ENCODE data around the gene RGL3. TPM values are rescaled to one million over a fixed set of nuclear protein-coding genes. Genes with fewer than 3 reads are reported as not detected.
"Not testable (repeated sequence)": the region's sequence is repeated elsewhere in the genome, so short reads cannot be mapped to it uniquely, and the experiment has no call there.

Gene RGL3
- total RNA-seq = 0.70 to 0.97 TPM in 2 of 3 replicates, not detected in the other
- long read RNA-seq = 0 reads

GRCh38 chr19:11418549-11419506 is at the start of gene RGL3:
Gene RGL3, minus strand, starts transcription at chr19:11419314. Its CDS starts 36 bp downstream, at chr19:11419278.
- H3K27me3 Mint-ChIP-seq (ENCODE audit: low read depth) = peaks cover 40% of the 10 kb centered on the region
- peak within 1 kb of the TSS; percentile 49 for H3K4me3 Mint-ChIP-seq (ENCODE audit: unreplicated experiment)
- no peaks in the 10 kb centered on the region for H3K9me3 Mint-ChIP-seq (ENCODE audit: low read depth)
- no peak for DNase-seq (ENCODE audit: low spot score)
- H3K27ac Mint-ChIP-seq (ENCODE audit: unreplicated experiment) = no peak within 1 kb of the TSS
- TF ChIP-seq CTCF (IDR thresholded peaks at IDR 0.05) = no peak
- H3K4me1 Mint-ChIP-seq (ENCODE audit: low read depth) = peaks cover 22% of the 10 kb centered on the region
- H3K36me3 Mint-ChIP-seq (ENCODE audit: low read depth) = no peaks in the 10 kb centered on the region

GRCh38 chr19:11468266-11468845 is 49.2 kb upstream of the RGL3 start:
- DNase-seq (ENCODE audit: low spot score); H3K4me1 Mint-ChIP-seq (ENCODE audit: low read depth); H3K4me3 Mint-ChIP-seq (ENCODE audit: unreplicated experiment); H3K9me3 Mint-ChIP-seq (ENCODE audit: low read depth); H3K27me3 Mint-ChIP-seq (ENCODE audit: low read depth); H3K36me3 Mint-ChIP-seq (ENCODE audit: low read depth); H3K27ac Mint-ChIP-seq (ENCODE audit: unreplicated experiment): not testable (repeated sequence)

- no peaks in the 10 kb centered on the region for H3K9me3 Mint-ChIP-seq (ENCODE audit: low read depth)
Observed at GRCh38 chr19:11465600-11465999, 46.5 kb upstream of the RGL3 start.

GRCh38 chr19:11464333-11465265 is 45.5 kb upstream of the RGL3 start:
- Mint-ChIP-seq H3K9me3 (ENCODE audit: low read depth) (no peaks in the 10 kb centered on the region), H3K4me1 (ENCODE audit: low read depth) (no peaks in the 10 kb centered on the region), H3K27me3 (ENCODE audit: low read depth) (peaks cover 4% of the 10 kb centered on the region), H3K27ac (ENCODE audit: unreplicated experiment) (no peak overlapping the region), H3K4me3 (ENCODE audit: unreplicated experiment) (no peak overlapping the region), H3K36me3 (ENCODE audit: low read depth) (no peaks in the 10 kb centered on the region)
- TF ChIP-seq CTCF (IDR thresholded peaks at IDR 0.05) = no peak
- no peak for DNase-seq (ENCODE audit: low spot score)

More at GRCh38 chr19:11465600-11465999, 46.5 kb upstream of the RGL3 start:
- no peak for DNase-seq (ENCODE audit: low spot score)
- Mint-ChIP-seq H3K27me3 (ENCODE audit: low read depth) (peaks cover 1% of the 10 kb centered on the region), H3K4me3 (ENCODE audit: unreplicated experiment) (no peak overlapping the region), H3K36me3 (ENCODE audit: low read depth) (no peaks in the 10 kb centered on the region), H3K27ac (ENCODE audit: unreplicated experiment) (no peak overlapping the region), H3K4me1 (ENCODE audit: low read depth) (no peaks in the 10 kb centered on the region)
- TF ChIP-seq CTCF (IDR thresholded peaks at IDR 0.05) = no peak

- Mint-ChIP-seq H3K4me3 (ENCODE audit: unreplicated experiment) (no peak overlapping the region), H3K9me3 (ENCODE audit: low read depth) (no peaks in the 10 kb centered on the region), H3K27me3 (ENCODE audit: low read depth) (peaks cover 4% of the 10 kb centered on the region), H3K36me3 (ENCODE audit: low read depth) (no peaks in the 10 kb centered on the region), H3K27ac (ENCODE audit: unreplicated experiment) (no peak overlapping the region), H3K4me1 (ENCODE audit: low read depth) (no peaks in the 10 kb centered on the region)
- no peak for DNase-seq (ENCODE audit: low spot score)
- no peak for TF ChIP-seq CTCF (IDR thresholded peaks at IDR 0.05)
Observed at GRCh38 chr19:11463391-11463790, 44.3 kb upstream of the RGL3 start.
